Stimulated activated CD8-positive, alpha-beta memory T cell treated with anti-CD3 and anti-CD28 coated beads, Interleukin-2, amount 100 ng/mL, for 1 hour (primary cell): ENCODE results near the gene FBLN7.
"Not testable (repeated sequence)": the region's sequence is repeated elsewhere in the genome, so short reads cannot be mapped to it uniquely, and the experiment has no call there.

Experiments used
- DNase-seq, 2 donors: peaks; one replicate each; pipeline ENCODE4 v3.0.0-alpha.2; 2020; ENCODE audit warnings: low read depth in 2 of 2

FBLN7 gene

DNA sequence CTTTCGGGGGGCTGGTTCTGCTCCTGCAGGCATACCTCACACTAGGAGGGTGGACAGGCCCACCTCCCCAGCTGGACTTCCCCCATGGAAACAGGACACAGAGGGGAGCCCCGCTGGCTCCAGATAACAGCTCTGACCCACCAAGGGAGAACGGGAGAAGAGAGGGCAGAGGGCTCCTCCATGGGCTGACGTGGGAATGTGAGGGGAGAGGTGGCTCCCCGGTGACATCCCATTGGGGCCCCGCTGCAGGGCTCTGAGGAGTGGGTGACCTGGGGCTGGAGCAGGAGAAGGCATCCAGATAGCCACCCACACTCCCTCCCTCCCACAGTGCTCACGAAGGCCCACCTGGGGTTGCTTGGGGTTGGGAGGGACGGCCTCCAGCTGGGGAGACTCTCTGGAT is 45.9 kb downstream of the FBLN7 start:
- no peak for DNase-seq

DNA sequence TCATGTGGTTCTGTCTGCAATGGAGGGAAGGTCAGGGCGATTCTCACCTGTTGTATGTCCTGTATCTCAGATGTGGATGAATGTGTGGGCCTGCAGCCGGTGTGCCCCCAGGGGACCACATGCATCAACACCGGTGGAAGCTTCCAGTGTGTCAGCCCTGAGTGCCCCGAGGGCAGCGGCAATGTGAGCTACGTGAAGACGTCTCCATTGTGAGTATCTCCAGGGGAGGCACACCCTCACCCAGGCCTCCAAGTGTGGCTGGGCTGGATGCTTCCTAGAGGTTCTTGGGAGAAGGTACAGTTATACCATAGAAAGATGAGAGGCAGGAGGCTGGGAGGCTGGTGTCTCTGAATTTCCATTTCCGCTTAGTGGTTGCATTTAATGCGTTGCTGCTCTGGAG is 46.9 kb downstream of the FBLN7 start:
- DNase-seq = no peak

GRCh38 chr2:112187046-112187715 is 49.0 kb downstream of the FBLN7 start:
- DNase-seq = no peak

DNA sequence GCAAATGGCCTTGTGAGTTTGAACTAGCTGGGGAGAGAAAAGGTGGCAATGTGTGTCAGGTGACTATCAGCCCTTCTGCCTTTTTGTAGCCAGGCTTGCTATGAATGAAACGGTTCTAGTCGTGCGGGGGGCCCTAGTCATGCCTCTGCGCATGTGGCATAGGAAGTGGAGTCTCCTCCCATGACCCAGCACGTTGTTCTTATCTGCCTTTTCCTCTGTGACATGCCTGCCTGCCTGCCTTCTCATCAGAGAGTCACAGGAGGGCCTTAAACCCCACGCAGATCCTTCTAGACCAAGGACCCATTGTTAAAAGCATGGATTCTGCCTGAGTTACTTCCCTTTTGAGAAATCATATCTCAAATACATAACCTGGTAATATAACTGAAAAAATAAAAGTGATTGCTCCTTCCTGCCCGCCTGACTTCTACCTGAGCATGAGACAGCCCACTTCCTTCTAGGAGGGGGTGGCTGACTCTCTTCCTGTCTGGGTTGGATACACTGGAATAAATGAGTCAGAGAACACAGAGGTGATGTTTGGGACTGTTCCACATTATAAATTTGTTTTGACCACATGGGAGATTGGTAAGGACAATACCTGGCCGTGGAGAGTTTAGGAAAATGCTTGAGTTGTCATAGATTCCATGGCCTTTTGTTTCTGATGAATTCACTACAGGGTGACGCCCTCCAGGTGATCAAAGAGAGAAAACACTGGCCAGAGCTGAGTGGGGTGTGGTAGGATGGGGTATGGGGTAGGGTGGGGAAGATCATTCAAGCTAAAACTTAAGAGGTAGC is 49.8 kb downstream of the FBLN7 start:
- peak; percentile 48 to 64 for DNase-seq

- DNase-seq = no peak
Observed at GRCh38 chr2:112189001-112189556, 50.9 kb downstream of the FBLN7 start.

DNA sequence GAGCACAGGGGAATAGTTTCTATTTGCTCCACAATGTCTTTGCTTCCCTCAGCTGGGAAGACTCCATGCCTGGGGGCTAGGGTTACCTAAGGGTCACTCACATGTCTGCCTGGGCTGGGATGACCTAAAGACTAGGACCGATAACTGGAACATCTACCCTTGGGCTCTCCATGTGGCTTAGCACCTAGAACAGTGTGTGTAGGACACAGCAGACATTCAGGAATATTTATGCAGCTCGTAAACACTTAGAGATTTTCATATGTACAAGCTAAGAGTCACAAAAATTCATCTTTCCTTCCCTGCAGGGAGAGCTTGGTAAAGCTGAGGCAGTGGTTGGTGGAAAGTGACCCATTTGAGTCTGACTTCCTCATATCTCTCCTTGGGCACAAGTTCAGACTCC is 55.8 kb downstream of the FBLN7 start:
- no peak for DNase-seq

DNA sequence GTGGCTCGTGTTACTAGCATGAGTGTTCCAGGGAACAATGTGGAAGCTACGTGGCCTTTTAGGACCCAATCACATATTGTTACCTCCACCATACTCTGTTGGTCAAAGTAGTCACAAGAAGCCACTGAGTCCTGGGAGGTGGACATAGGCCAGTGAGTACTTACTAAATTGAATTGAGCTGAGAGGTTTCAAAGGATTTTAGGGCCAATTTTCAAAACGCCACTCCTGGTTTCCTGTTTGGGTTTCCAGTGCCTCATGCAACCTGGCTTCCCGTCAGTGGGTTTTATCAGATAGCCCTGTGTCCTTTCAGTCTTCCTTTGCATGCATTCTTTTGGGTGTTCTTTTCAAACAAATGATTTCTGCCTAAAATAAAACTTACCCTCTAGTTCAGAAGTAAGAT is 56.3 kb downstream of the FBLN7 start:
- DNase-seq = no peak

DNA sequence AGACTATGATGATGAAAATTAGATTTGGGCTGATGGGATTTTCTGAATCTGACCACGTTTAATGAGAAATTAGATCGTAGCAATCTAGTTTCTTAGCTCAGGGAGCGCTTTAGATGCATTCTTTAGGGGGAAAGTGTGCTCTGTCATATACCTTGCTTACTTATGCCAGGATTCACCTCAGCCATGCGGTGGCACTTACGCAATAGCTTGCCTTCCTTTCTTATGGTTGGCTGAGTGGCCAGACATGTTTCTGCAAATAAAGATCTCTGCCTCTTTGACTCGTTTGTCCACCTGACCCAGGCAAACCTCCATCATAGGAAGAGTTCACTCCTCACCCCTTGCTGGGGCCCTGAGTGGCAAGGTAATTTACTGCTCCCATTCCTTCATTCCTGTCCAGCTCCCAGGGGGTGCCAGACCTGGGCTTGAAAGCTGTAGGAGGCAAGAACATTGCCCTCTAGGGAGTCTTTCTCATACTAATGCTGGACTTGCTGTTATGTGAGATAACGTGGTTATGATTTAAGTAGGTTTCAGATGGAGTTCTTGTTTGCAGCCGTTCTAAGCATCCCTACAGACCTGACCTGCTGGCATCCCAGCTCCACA is 57.1 kb downstream of the FBLN7 start:
- no peak for DNase-seq

DNA sequence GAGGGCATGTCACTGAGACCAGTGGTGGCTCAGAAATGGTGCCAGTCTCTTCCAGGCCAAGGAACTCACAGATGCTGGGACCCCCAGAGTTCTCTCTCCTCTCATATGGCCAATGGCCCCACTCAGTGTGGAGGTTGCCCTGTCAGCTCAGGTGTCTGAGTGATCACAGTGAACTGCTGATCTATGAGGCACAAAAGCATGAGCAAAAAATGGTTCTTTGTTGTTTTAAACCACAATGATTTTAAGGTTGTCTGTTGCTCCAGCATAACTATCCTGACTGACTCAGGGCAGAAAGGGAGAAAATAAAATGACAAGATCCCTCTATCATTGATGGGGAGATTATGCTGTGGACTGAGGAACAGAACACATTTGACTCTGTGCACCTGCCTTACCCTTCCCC is 57.8 kb downstream of the FBLN7 start:
- no peak for DNase-seq

GRCh38 chr2:112197868-112198267 is 59.7 kb downstream of the FBLN7 start:
- DNase-seq = no peak

GRCh38 chr2:112198780-112199179 is 60.6 kb downstream of the FBLN7 start:
- DNase-seq = no peak

- no peak for DNase-seq
Observed at GRCh38 chr2:112199188-112199587, 61.0 kb downstream of the FBLN7 start.

GRCh38 chr2:112201696-112202430 is 63.7 kb downstream of the FBLN7 start:
- no peak for DNase-seq

DNA sequence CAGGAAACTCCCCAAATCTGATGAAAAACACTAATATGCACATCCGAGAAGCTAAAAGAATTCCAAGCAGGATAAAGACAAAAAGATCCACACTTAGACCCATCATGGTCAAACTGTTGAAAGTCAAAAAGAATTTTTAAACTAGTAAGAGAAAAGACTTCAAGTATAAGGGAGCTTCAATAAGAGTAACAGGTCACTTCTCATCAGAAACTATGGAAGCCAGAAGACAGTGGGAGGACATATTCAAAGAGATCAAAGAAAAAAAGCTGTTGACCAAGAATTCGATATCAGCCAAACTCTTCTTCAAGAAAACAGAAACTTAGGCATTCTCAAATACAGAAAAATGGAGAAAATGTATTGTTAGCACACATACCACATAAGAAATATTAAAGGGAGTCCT is 66.2 kb downstream of the FBLN7 start:
- no peak for DNase-seq

- DNase-seq = not testable (repeated sequence)
Observed at GRCh38 chr2:112207905-112208304, 69.7 kb downstream of the FBLN7 start.

GRCh38 chr2:112216167-112216566 is 78.0 kb downstream of the FBLN7 start:
- DNase-seq = no peak

DNA sequence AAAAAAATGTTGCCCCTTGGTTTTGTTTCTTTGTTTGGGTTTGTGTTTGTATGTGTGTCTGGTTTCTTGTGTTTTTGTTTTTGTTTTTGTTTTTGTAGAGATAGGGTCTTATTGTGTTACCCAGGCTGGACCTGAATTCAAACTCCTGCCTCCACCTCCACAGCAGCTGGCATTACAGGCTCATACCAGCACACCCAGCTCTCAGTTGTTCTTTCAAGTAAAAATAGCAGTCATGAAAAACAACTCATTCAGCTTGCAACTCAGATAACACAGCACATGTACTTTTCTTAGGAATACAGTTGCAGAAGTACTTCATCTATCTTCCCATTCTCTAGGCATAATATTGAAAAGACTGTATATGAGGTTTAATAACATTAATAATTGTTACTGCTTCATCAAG is 79.7 kb downstream of the FBLN7 start:
- no peak for DNase-seq

GRCh38 chr2:112220186-112220585 is 82.0 kb downstream of the FBLN7 start:
- DNase-seq = no peak

- DNase-seq = no peak
Observed at GRCh38 chr2:112220831-112221230, 82.6 kb downstream of the FBLN7 start.

GRCh38 chr2:112229348-112229747 is 91.2 kb downstream of the FBLN7 start:
- no peak for DNase-seq

DNA sequence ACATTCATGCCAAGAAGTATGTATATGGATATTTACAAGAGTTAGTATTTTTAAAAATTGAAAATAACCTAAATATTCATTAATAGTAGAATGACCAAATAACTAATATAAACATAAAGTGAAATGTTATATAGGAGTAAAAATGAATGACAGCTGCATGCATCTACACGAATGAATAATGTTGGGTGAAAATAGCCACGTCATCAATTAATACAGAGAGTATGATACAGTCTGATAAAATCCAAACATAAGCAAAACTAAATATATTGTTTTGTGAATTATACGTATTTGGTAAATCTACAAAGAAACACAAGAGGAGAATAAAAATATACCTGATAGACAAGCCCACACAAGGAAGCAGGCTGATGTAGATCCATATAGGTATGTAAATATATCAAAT is 92.2 kb downstream of the FBLN7 start:
- no peak for DNase-seq
